ENCODE data around the gene ALDH4A1.

ALDH4A1 gene

GRCh38 chr1:18861082-18861481, 41.3 kb downstream of the ALDH4A1 start:
- no peak for DNase-seq (ENCODE audit: low read depth)
- TF ChIP-seq CTCF (conservative IDR thresholded peaks at IDR 0.05; ENCODE audit: low read length), result no peak
- no peak overlapping the region for H3K4me3 ChIP-seq (ENCODE audit: low read length)

- no peak within 1 kb of the TSS for H3K4me3 ChIP-seq (ENCODE audit: low read length)
- TF ChIP-seq CTCF (conservative IDR thresholded peaks at IDR 0.05; ENCODE audit: low read length), result no peak
- DNase-seq (ENCODE audit: low read depth), result no peak
These were observed 42.8 kb downstream of the ALDH4A1 start, which contains the start of gene TAS1R2 for GRCh38 chr1:18859560-18859959. TAS1R2 (minus strand) TSS chr1:18859660; CDS start chr1:18859660, 0 bp downstream.

GRCh38 chr1:18858070-18858688, 44.2 kb downstream of the ALDH4A1 start:
- H3K4me3 ChIP-seq (ENCODE audit: low read length), result no peak overlapping the region
- no peak for DNase-seq (ENCODE audit: low read depth)
- TF ChIP-seq CTCF (conservative IDR thresholded peaks at IDR 0.05; ENCODE audit: low read length), result no peak

- H3K4me3 ChIP-seq (ENCODE audit: low read length), result no peak overlapping the region
- DNase-seq (ENCODE audit: low read depth), result no peak
- TF ChIP-seq CTCF (conservative IDR thresholded peaks at IDR 0.05; ENCODE audit: low read length), result no peak
These were observed 45.9 kb downstream of the ALDH4A1 start for GRCh38 chr1:18856435-18856834.

GRCh38 chr1:18855573-18855972, 46.8 kb downstream of the ALDH4A1 start:
- no peak for TF ChIP-seq CTCF (conservative IDR thresholded peaks at IDR 0.05; ENCODE audit: low read length)
- H3K4me3 ChIP-seq (ENCODE audit: low read length), result no peak overlapping the region
- DNase-seq (ENCODE audit: low read depth), result no peak

- DNase-seq (ENCODE audit: low read depth), result no peak
These were observed 47.9 kb downstream of the ALDH4A1 start for GRCh38 chr1:18854331-18855025.

More at GRCh38 chr1:18854331-18855025, 47.9 kb downstream of the ALDH4A1 start:
- no peak for TF ChIP-seq CTCF (conservative IDR thresholded peaks at IDR 0.05; ENCODE audit: low read length)
- no peak overlapping the region for H3K4me3 ChIP-seq (ENCODE audit: low read length)

Measured in AG10803 (cell line).